T-helper 2 cell treated with Interferon-gamma antibody and Interleukin-4, amounts not matched to agents 5 μg/mL and 100 μg/mL, for 36 hours (primary cell): ENCODE measurements around the gene RAE1.
A peak's percentile ranks its signal among the peaks of the same experiment; 100 is the strongest.

Source experiments
- DNase-seq: peaks from one replicate; pipeline ENCODE4 v3.0.0; 2021; ENCODE audit warnings: low spot score
- H3K27ac Mint-ChIP-seq: one replicate; pipeline ENCODE4 v1.8.0; 2021; ENCODE audit warnings: mild to moderate bottlenecking, mixed read lengths
- H3K27me3 Mint-ChIP-seq: one replicate; pipeline ENCODE4 v1.8.0; 2021; ENCODE audit warnings: low read depth, mixed read lengths
- H3K36me3 Mint-ChIP-seq: one replicate; pipeline ENCODE4 v1.8.0; 2021; ENCODE audit warnings: low read depth, mixed read lengths
- H3K4me1 Mint-ChIP-seq: one replicate; pipeline ENCODE4 v1.8.0; 2021; ENCODE audit warnings: low read depth, mixed read lengths
- H3K4me3 Mint-ChIP-seq: one replicate; pipeline ENCODE4 v1.8.0; 2022; ENCODE audit warnings: mild to moderate bottlenecking, moderate library complexity, mixed read lengths
- H3K9me3 Mint-ChIP-seq: one replicate; pipeline ENCODE4 v1.8.0; 2021; ENCODE audit warnings: mixed read lengths

The RAE1 gene, protein sequence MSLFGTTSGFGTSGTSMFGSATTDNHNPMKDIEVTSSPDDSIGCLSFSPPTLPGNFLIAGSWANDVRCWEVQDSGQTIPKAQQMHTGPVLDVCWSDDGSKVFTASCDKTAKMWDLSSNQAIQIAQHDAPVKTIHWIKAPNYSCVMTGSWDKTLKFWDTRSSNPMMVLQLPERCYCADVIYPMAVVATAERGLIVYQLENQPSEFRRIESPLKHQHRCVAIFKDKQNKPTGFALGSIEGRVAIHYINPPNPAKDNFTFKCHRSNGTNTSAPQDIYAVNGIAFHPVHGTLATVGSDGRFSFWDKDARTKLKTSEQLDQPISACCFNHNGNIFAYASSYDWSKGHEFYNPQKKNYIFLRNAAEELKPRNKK

DNA sequence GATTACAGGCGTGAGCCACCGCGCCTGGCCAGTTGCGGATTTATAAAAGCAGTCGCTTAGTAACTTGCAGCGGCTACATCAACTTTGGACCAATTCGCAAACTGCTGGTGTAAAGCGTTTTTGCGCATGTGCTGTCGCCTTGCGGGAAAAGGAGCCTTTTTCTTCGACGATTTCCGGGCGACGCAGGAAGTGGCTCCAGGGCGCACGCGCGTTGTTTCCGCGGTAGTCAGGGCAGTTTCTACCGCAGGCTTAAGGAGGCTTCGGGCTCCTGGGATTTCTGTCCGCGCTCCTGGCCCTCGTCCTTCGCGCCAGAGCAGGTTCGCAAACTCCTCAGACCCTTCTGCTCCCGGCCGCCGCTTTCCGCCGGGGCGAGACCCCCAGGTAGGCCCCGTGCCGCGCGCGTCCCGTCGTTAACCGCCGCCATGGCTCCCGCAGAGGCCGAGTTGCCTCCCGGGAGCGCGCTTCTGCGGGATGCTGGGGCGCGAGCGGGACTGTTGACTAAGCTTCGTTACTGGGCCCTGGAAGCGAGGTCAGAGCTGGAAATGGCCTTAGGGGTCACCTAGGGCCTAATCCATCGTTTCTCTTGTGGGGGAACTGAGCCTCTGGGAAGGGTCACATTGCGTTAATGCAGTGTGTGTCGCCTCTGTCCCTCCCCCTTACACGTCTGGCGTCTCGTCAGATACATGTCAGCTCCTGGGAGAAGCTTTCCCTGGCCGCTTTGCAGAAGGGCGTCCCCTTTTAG, at the start of gene RAE1:
TSS of gene RAE1 (plus strand) at position 214 of the 742 bp plus-strand sequence. CDS start 2,784 bp downstream, outside the sequence.
- peaks cover 30% of the 10 kb centered on the region for H3K36me3 Mint-ChIP-seq
- peak within 1 kb of the TSS; percentile 96 for H3K4me3 Mint-ChIP-seq
- H3K27me3 Mint-ChIP-seq: peaks cover 4% of the 10 kb centered on the region
- peaks cover 19% of the 10 kb centered on the region for H3K4me1 Mint-ChIP-seq
- no peaks in the 10 kb centered on the region for H3K9me3 Mint-ChIP-seq
- peak within 1 kb of the TSS; percentile 92 for H3K27ac Mint-ChIP-seq
- DNase-seq: peak; percentile 92

DNA sequence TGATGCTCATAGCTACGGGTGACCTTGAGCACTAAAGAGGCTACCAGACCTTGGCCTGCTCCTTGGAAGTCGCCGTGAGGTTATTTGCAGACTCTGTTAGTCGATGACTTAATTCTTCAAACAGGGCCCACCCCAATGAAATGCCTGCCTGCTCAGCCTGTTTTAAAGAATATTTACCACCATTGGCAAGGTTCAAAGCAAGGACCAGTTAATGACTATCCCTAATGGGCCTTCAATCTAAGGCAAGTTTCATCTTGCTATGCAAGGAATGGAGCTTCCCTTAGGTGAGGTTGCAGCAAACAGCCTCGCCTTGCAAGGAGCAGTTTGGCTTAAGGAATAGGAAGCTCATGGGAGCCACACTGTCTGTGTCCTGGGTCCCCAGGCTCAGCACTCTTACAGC, 44.3 kb upstream of the RAE1 start:
- no peaks in the 10 kb centered on the region for H3K36me3 Mint-ChIP-seq
- H3K4me3 Mint-ChIP-seq: no peak overlapping the region
- H3K9me3 Mint-ChIP-seq: no peaks in the 10 kb centered on the region
- H3K4me1 Mint-ChIP-seq: no peaks in the 10 kb centered on the region
- DNase-seq: no peak
- no peaks in the 10 kb centered on the region for H3K27me3 Mint-ChIP-seq
- H3K27ac Mint-ChIP-seq: no peak overlapping the region

DNA sequence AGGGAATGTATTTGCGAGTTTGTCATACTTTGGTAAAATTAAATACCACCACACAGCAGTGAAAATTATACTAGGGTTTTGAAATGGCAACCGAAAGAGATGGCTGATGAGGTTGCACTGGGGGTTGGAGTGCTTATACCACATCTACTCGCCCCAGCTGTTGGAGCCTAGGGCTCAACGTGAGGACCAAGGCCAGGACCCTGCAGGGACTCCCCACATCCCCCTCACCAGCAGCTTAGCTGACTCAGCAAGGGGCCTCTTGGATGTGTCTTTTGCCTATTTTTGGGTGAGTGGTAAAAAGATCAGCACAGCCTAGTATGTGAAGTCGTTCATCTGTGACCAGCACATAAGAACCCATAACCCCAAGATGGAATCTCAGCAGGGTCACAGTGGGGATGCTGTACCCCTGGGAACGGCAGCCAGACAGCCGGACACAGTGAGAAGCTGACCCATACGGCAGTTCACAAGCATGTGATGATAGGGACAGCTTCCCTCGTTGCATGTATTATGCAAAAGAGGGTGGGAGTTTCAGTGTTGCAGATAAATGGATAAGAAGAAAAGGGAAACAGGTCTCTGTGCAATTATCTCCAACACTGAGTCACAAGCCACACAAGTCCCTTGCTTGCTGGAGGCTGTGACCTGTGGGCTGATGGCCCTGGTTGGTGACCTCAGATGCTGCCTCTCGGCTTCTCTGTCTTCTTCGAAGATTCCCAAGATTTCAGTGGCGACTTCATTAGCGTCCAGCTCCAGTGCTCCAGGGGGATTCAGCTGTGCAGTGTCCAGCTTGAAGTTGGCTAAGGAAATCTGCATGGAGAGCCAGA, 42.4 kb upstream of the RAE1 start:
- no peak overlapping the region for H3K27ac Mint-ChIP-seq
- no peaks in the 10 kb centered on the region for H3K36me3 Mint-ChIP-seq
- no peaks in the 10 kb centered on the region for H3K27me3 Mint-ChIP-seq
- H3K4me3 Mint-ChIP-seq: no peak overlapping the region
- no peaks in the 10 kb centered on the region for H3K9me3 Mint-ChIP-seq
- no peaks in the 10 kb centered on the region for H3K4me1 Mint-ChIP-seq
- no peak for DNase-seq

DNA sequence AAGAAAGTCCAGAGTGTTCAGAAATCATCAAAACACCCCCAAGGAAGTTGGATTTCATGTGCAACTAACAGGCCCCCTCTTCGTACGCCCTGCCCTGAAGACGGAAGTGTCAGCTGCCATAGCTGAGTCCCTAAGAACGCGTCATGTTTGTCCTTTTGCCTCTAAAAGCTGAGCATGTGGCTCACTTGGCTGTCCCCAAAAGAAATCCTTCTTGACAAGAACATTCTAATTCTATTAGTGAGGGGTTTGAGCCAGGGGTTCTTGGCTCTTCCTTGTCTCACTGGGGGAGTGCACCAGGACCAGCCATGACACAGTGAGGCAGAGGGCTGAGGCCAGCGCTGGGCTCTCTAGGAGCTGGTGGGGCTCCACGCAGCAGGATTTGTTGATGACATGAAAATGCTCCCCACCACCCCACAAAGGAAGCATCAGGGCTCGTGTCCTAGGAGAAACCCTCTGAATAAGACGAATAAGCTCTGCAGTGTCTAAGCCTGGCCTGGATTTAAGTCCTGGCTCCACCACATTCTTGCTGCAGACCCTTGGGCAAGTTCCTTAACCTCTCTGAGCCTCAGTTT, 41.4 kb upstream of the RAE1 start:
- no peaks in the 10 kb centered on the region for H3K36me3 Mint-ChIP-seq
- H3K4me1 Mint-ChIP-seq: no peaks in the 10 kb centered on the region
- H3K27me3 Mint-ChIP-seq: no peaks in the 10 kb centered on the region
- no peaks in the 10 kb centered on the region for H3K9me3 Mint-ChIP-seq
- DNase-seq: no peak
- H3K4me3 Mint-ChIP-seq: no peak overlapping the region
- H3K27ac Mint-ChIP-seq: no peak overlapping the region

DNA sequence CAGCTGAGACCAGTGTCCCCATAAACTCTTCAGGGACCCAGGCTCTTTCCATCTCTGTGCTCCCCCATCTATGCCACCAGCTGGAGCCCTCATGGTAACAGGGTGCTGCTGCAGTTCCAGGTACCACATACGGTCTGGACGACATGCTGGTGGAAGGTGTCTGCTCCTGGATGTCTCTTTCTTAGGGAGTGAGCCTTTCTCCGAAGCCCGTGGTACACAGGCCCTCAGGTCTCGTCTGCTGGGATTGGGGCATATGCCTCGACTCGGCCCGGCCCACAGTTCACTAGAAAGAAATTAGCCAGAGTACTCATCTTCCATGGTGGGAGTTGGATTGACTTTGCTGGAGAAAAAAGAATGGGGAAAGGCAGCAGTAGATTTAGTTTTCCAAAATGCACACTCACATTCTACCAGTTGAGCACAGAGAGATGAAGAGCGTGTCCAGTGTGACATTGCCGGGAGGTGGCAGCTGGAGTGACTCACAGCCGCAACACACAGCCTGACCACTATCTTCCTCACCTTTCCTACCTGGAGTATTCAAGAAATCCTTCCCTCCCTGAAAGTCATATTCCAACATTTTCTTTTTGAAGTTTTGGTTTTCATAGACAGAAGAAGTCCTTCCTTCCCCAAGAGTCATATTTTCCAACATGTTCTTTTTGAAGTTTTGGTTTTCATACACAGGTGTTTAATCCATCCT, 40.1 kb upstream of the RAE1 start:
- no peak overlapping the region for H3K27ac Mint-ChIP-seq
- no peak overlapping the region for H3K4me3 Mint-ChIP-seq
- H3K9me3 Mint-ChIP-seq: no peaks in the 10 kb centered on the region
- no peak for DNase-seq
- H3K27me3 Mint-ChIP-seq: no peaks in the 10 kb centered on the region
- no peaks in the 10 kb centered on the region for H3K4me1 Mint-ChIP-seq
- no peaks in the 10 kb centered on the region for H3K36me3 Mint-ChIP-seq

DNA sequence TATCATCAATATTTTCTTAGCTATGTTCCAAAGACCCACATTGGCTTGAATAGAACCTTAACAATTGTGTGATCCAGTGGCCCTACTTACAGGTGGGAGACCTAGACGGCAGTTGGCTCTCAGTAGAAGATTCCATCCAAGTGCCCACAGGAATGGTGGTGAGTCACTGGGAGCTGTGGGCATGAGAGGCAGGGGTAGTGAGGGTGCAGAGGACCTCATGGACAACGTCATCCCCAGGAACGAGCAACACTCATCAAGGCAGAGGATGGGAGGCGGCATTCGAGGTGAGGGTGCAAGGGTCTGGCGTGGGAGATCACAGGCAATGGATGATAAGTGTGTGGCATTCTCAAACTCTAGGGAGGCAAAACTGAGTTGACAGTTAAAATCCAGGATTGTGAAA, 38.9 kb upstream of the RAE1 start:
- Mint-ChIP-seq H3K36me3 (no peaks in the 10 kb centered on the region), H3K4me1 (no peaks in the 10 kb centered on the region), H3K27ac (no peak overlapping the region), H3K27me3 (no peaks in the 10 kb centered on the region), H3K9me3 (no peaks in the 10 kb centered on the region), H3K4me3 (no peak overlapping the region)
- no peak for DNase-seq

DNA sequence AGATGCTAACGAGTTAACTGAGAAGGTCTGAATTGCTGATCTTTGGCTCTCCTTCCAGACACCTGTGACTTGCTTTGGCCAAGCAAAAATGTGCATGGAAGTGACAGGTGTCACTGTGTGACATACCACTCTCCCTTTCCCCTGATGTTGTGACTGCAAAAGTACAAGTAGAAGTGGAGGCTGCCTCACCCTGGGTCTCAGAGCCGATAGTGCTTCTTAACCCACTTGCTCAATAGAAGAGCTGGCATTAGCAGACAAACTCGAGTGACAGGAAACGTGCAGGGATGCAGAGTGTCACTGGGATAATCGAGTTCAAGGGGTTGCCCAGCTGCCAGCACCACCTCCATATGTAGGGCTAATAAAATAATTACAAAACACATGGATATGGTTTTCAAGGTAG, 37.8 kb upstream of the RAE1 start:
- Mint-ChIP-seq H3K27me3 (no peaks in the 10 kb centered on the region), H3K9me3 (no peaks in the 10 kb centered on the region), H3K36me3 (no peaks in the 10 kb centered on the region), H3K4me3 (no peak overlapping the region), H3K4me1 (peaks cover 2% of the 10 kb centered on the region), H3K27ac (no peak overlapping the region)
- no peak for DNase-seq

DNA sequence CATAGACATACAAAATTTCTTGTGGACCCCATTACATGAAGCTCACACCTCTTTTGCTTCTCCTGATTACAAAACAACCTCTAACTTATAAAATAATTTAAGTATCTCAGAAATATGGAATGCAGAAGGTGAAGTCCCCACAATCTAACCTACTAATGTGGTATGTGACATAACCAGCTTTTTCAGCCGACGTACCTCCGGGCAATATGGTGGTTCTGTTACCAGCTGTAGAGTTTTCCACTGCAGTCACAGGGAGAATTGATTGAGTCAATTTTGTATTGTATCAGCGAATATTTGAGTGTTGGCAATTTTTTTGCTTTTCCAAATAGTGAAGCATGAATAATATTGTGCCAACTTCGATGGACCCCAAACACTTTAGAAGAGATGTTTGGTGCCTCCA, 37.1 kb upstream of the RAE1 start:
- peaks cover 2% of the 10 kb centered on the region for H3K4me1 Mint-ChIP-seq
- H3K27me3 Mint-ChIP-seq: no peaks in the 10 kb centered on the region
- no peak for DNase-seq
- no peak overlapping the region for H3K27ac Mint-ChIP-seq
- no peaks in the 10 kb centered on the region for H3K9me3 Mint-ChIP-seq
- H3K4me3 Mint-ChIP-seq: no peak overlapping the region
- no peaks in the 10 kb centered on the region for H3K36me3 Mint-ChIP-seq

DNA sequence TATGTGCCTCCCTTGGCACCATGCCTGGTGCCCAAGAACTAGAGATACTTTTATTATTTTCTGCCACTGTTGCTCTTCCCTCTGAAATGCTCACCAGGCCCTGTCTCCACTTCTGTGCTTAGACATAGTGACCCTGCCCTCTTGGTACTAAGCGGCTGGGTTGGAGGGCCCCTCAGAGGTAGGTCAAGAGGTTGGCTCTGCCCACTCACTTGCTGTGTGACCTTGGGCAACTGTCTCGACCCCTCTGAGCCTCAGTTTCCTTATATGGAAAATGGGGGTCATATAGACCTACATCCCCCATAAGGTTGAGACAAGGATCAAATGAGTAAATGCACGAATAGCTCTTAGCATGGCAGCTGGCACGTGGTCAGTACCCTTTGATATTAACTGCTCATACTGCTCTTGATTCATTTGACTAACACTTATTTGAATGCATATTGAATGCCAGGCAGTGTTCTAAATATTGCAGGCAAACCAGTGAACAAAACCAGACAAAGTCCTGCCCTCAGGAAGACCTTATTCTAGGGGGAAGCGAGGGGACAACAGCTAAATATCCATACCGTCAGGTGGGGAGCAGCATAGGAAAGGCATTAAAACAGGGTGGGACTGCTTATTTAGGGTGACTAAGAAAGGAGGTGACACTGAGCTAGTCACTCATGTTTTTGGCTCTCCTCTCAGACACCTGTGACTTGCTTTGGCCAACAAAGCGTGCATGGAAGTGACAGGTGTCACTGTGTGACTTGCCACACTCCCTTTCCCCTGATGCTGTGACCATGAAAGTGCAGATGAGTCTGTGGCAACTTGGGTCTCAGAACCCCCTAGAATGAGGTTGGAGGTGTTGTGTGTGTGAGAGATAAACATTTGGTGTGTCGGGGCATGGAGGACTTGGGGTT, 35.7 kb upstream of the RAE1 start:
- Mint-ChIP-seq H3K9me3 (no peaks in the 10 kb centered on the region), H3K27ac (no peak overlapping the region), H3K4me1 (peaks cover 2% of the 10 kb centered on the region), H3K36me3 (no peaks in the 10 kb centered on the region), H3K4me3 (no peak overlapping the region), H3K27me3 (peaks cover 1% of the 10 kb centered on the region)
- DNase-seq: no peak

DNA sequence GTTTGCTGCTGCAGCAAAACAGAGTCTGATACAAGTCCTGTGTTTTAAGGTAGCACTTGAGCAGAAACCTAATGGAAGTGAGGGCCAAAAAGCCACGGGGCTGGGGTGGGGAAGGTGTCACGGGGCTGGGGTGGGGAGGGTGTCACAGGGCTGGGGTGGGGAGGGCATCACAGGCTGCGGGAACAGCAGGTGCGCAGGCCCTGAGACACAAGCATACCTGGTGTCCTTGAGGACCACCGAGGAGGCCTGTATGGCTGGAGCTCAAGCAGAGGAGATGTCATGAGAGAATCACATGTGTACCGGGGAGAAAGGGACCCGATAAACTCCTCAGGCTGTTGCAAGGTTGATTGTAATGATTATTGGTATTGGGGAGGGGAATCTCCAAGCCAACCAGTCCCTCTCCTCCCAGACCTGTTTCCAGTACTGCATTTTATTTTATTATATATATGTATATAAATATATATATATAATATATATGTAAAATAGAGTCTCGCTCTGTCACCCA, 35.0 kb upstream of the RAE1 start:
- no peak overlapping the region for H3K4me3 Mint-ChIP-seq
- H3K36me3 Mint-ChIP-seq: no peaks in the 10 kb centered on the region
- peaks cover 2% of the 10 kb centered on the region for H3K4me1 Mint-ChIP-seq
- peaks cover 3% of the 10 kb centered on the region for H3K27me3 Mint-ChIP-seq
- no peak overlapping the region for H3K27ac Mint-ChIP-seq
- no peak for DNase-seq
- no peaks in the 10 kb centered on the region for H3K9me3 Mint-ChIP-seq

DNA sequence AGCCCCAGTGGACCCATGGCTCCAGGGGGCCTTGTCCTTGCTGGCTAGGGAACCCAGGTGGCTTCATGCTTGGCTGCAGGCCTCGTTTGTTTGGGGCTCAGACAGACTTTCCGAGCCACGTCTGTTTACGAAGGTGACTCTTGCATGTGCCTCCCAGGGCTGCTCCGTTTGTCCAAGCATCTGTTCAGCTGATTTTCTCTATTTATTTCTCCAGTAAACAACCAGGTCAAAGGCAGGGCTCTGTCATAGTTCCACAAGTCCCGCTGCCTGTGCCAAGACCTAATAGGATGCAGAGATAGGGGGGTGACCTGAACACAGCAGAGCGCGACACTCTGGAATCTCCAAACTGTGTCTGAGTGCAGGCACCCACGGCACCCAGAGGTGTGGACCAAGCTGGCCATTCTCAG, 34.3 kb upstream of the RAE1 start:
- H3K9me3 Mint-ChIP-seq: no peaks in the 10 kb centered on the region
- H3K27me3 Mint-ChIP-seq: peaks cover 8% of the 10 kb centered on the region
- H3K27ac Mint-ChIP-seq: no peak overlapping the region
- H3K4me3 Mint-ChIP-seq: no peak overlapping the region
- no peak for DNase-seq
- H3K4me1 Mint-ChIP-seq: peaks cover 2% of the 10 kb centered on the region
- H3K36me3 Mint-ChIP-seq: no peaks in the 10 kb centered on the region

DNA sequence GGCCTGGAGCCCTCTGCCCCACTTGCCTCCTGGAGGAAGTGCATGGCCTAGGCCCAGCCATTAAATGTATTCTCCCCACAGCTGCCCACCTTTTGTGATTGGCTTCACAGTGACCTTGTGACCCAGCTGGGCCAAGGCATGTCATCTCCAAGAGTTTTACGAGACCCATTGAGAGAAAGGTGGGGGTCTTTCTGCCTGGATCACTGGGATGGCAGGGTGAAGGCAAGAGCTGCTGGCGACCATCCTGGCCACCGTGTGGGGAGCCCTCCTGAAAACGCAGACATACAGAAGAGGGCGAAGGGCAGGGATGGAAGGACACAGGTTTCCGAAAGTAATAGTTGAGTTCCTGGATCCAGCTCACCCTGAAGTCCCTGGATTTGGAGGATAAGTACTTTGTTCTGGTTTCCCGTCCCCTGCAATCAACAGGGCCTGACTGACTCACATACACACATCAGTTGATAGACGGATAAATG, 33.7 kb upstream of the RAE1 start:
- no peak overlapping the region for H3K27ac Mint-ChIP-seq
- no peak overlapping the region for H3K4me3 Mint-ChIP-seq
- H3K9me3 Mint-ChIP-seq: no peaks in the 10 kb centered on the region
- peaks cover 2% of the 10 kb centered on the region for H3K4me1 Mint-ChIP-seq
- no peaks in the 10 kb centered on the region for H3K36me3 Mint-ChIP-seq
- no peak for DNase-seq
- peaks cover 12% of the 10 kb centered on the region for H3K27me3 Mint-ChIP-seq
